HEK293T (cell line): Measurements from ENCODE around the gene SFSWAP.

Experiments used
- BHLHE40 ChIP-seq: fragments of 450-650 bp; IDR thresholded peaks from 2 replicates; pipeline ENCODE4 v1.6.1; 2016; ENCODE audit warnings: mild to moderate bottlenecking, moderate library complexity, borderline replicate concordance
- ELF4 ChIP-seq: fragments of 450-650 bp; IDR thresholded peaks from 2 replicates; pipeline ENCODE4 v1.6.1; 2017; ENCODE audit warnings: antibody characterized with exemption
- FOXA1 ChIP-seq: fragments of 450-650 bp; IDR thresholded peaks from 2 replicates; pipeline ENCODE4 v1.6.1; 2016; ENCODE audit warnings: mild to moderate bottlenecking
- FOXK2 ChIP-seq: fragments of 450-650 bp; IDR thresholded peaks from 2 replicates; pipeline ENCODE4 v1.6.1; 2016; ENCODE audit warnings: mild to moderate bottlenecking
- FOXM1 ChIP-seq: fragments of 450-650 bp; IDR thresholded peaks from 2 replicates; pipeline ENCODE4 v1.6.1; 2017; ENCODE audit warnings: mild to moderate bottlenecking, borderline replicate concordance
- HDGF ChIP-seq: fragments of 450-650 bp; IDR thresholded peaks from 2 replicates; pipeline ENCODE4 v1.6.1; 2017; ENCODE audit warnings: antibody characterized with exemption, borderline replicate concordance
- NFRKB ChIP-seq: fragments of 450-650 bp; IDR thresholded peaks from 2 replicates; pipeline ENCODE4 v1.6.1; 2016; ENCODE audit warnings: mild to moderate bottlenecking, moderate library complexity
- PKNOX1 ChIP-seq: fragments of 450-650 bp; IDR thresholded peaks from 2 replicates; pipeline ENCODE4 v1.6.1; 2016
- SUZ12 ChIP-seq: fragments of 450-650 bp; IDR thresholded peaks from 2 replicates; pipeline ENCODE4 v1.6.1; 2016; ENCODE audit warnings: mild to moderate bottlenecking

GRCh38 chr12:131824450-131824849 lies 113.6 kb downstream of the SFSWAP start:
- TF ChIP-seq SUZ12 (no peak), FOXA1 (no peak), PKNOX1 (no peak), HDGF (no peak), BHLHE40 (no peak), NFRKB (no peak), FOXM1 (no peak), FOXK2 (no peak), ELF4 (no peak)
